Subcutaneous adipose tissue (tissue), 4 donors: ENCODE measurements around the gene ATR. TPM values are rescaled to one million over a fixed set of nuclear protein-coding genes. Genes with fewer than 3 reads are reported as not detected.

Source experiments
- total RNA-seq, 4 donors: library from RNA; depleted of rRNA; stranded (reverse); fragments of >200 nt; gene quantifications; one replicate each; pipeline ENCODE4 v1.1.0, GENCODE V29; 2016
- TF ChIP-seq, protein P1 (sequence below): fragments of 450-650 bp; IDR thresholded peaks from one replicate; pipeline ENCODE4 v1.5.1; 2016; ENCODE audit warnings: low read depth, mild to moderate bottlenecking, control low read depth, antibody characterized with exemption, moderate library complexity

ATR gene
- total RNA-seq, 4 donors from 2014 or later = 22.6 to 51.5 (median 24.9) TPM

- TF ChIP-seq, protein P1, sequence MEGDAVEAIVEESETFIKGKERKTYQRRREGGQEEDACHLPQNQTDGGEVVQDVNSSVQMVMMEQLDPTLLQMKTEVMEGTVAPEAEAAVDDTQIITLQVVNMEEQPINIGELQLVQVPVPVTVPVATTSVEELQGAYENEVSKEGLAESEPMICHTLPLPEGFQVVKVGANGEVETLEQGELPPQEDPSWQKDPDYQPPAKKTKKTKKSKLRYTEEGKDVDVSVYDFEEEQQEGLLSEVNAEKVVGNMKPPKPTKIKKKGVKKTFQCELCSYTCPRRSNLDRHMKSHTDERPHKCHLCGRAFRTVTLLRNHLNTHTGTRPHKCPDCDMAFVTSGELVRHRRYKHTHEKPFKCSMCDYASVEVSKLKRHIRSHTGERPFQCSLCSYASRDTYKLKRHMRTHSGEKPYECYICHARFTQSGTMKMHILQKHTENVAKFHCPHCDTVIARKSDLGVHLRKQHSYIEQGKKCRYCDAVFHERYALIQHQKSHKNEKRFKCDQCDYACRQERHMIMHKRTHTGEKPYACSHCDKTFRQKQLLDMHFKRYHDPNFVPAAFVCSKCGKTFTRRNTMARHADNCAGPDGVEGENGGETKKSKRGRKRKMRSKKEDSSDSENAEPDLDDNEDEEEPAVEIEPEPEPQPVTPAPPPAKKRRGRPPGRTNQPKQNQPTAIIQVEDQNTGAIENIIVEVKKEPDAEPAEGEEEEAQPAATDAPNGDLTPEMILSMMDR = no peak
These were observed 77.3 kb downstream of the ATR start for GRCh38 chr3:142501004-142501926.

DNA sequence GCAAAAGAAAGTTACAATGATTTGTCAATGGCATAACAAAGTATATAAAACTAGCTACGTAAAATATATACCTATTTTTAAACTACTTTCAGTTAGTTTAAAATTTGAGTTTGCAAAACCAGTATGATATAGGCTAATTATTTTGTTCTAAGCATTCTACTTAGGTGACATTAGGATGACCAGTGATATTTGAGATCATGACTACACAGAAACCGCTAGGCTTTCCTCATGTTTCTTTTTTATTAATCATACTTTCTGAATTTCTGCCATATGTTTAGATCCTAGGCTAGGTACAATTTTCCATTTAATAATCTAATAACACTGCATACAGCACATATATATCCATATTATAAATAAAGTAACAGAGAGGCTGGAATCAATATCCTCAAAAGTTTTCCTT lies 78.3 kb downstream of the ATR start:
- TF ChIP-seq, protein P1 = no peak

DNA sequence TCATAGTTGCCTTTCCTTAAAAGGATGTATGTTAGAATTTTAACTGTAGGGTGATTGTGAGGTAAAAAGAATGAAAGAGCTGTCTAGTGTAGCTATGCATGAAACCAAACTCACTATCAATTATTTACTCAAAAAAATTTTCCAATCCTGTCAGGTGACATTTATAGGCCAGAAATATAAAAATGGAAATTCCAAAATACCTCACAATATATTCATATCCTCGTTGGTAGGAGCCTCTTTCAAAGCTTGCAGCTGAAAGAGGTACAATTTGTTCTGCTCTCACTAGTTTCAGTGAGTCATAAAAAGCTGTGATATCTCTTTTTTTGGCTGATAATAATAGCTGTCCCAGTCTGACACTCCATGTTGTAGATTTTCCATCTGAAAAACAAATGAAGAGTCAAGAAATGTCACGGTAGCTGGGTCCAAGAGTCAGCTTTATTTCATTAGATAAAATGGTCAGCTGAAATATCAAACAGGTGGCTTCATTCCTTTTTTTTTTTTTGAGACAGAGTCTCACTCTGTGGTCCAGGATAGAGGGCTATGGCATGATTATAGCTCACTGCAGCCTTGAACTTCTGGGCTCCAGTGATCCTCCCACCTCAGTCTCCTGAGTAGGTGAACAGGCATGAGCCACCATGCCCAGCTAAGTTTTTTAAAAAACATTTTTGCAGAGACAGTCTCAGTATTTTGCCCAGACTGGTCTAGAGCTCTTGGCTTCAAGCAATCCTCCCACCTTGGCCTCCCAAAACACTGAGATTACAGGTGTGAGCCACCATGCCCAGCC lies 79.9 kb downstream of the ATR start:
- TF ChIP-seq, protein P1 = no peak

DNA sequence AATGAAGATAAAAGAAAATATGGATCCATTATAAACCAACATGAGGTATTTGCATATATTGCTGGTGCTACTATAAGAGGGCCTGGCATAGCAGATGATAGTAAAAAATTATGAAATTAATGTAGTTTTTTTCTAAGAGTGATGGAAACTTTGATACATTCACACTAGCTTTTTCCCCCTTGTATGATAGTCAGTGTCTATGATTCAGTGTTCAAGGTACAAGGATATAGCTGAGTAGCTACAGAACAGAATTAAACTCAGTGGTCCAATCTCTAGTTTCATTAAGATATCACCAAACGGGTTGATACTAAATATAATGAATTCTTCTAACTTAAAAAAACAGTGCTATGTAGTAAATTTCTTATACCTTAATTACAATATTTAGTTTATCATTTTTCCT lies 80.8 kb downstream of the ATR start:
- TF ChIP-seq, protein P1 = no peak

- TF ChIP-seq, protein P1 = no peak
These were observed 83.4 kb downstream of the ATR start for GRCh38 chr3:142495103-142495502.

GRCh38 chr3:142492184-142492583 lies 86.3 kb downstream of the ATR start:
- TF ChIP-seq, protein P1 = no peak
